ENCODE measurements around the gene TMEM60. TPM values are rescaled to one million over a fixed set of nuclear protein-coding genes. Genes with fewer than 3 reads are reported as not detected.

The TMEM60 gene
- total and polyA plus RNA-seq, 4 donors, result 4.9 to 16.7 (median 9.8) TPM

- Histone ChIP-seq H3K9me3 (ENCODE audit: control insufficient read depth in 4 of 4, low read length in 3 of 4) (no peaks in the 10 kb centered on the region), H3K27ac (ENCODE audit: low read depth in 1 of 2, low read length in 2 of 2) (no peak overlapping the region), H3K4me3 (ENCODE audit: low read depth in 1 of 3, low read length in 3 of 3) (no peak overlapping the region), H3K36me3 (ENCODE audit: control insufficient read depth in 4 of 4, insufficient read depth in 3 of 4, low read depth in 1 of 4, low read length in 3 of 4) (peaks cover 0 to 18% (median 13%) of the 10 kb centered on the region in 4 donors), H3K9ac (ENCODE audit: low read depth in 1 of 2, low read length in 2 of 2) (no peak overlapping the region), H3K27me3 (ENCODE audit: control insufficient read depth in 4 of 4, insufficient read depth in 4 of 4, low read length in 3 of 4) (no peaks in the 10 kb centered on the region), H3K4me1 (ENCODE audit: control insufficient read depth in 4 of 4, insufficient read depth in 4 of 4, low read length in 3 of 4) (peaks cover 5 to 21% (median 19%) of the 10 kb centered on the region in 4 donors)
- 97% methylated on average over 8 of the region's 8 CpGs for WGBS
- DNase-seq (ENCODE audit: low spot score), result no peak
- no peak for TF ChIP-seq SP1 (IDR thresholded peaks at IDR 0.05)
These were observed 27.9 kb downstream of the TMEM60 start for GRCh38 chr7:77770316-77770715.

GRCh38 chr7:77766801-77767605 is 31.2 kb downstream of the TMEM60 start:
- no peak for TF ChIP-seq ZBTB33 (IDR thresholded peaks at IDR 0.05)
- TF ChIP-seq GABPA (IDR thresholded peaks at IDR 0.05 in 1 of 2, conservative IDR thresholded peaks at IDR 0.05 in 1 of 2), result no peak
- no peak for TF ChIP-seq CTCF (IDR thresholded peaks at IDR 0.05; ENCODE audit: low read depth, low read length, missing input control)
- no peak for TF ChIP-seq REST (IDR thresholded peaks at IDR 0.05)
- peak in 1 of 2 donors; percentile 29 for TF ChIP-seq HNF4A (conservative IDR thresholded peaks at IDR 0.05)
- Histone ChIP-seq H3K27me3 (ENCODE audit: control insufficient read depth in 4 of 4, insufficient read depth in 4 of 4, low read length in 3 of 4) (no peaks in the 10 kb centered on the region), H3K27ac (ENCODE audit: low read depth in 1 of 2, low read length in 2 of 2) (peak overlapping the region; percentile 50 to 75), H3K36me3 (ENCODE audit: control insufficient read depth in 4 of 4, insufficient read depth in 3 of 4, low read depth in 1 of 4, low read length in 3 of 4) (peaks cover 0 to 2% (median 0%) of the 10 kb centered on the region in 4 donors), H3K4me3 (ENCODE audit: low read depth in 1 of 3, low read length in 3 of 3) (no peak overlapping the region), H3K4me1 (ENCODE audit: control insufficient read depth in 4 of 4, insufficient read depth in 4 of 4, low read length in 3 of 4) (peaks cover 5 to 33% (median 24%) of the 10 kb centered on the region in 4 donors), H3K9ac (ENCODE audit: low read depth in 1 of 2, low read length in 2 of 2) (peak overlapping the region in 1 of 2 donors; percentile 27), H3K9me3 (ENCODE audit: control insufficient read depth in 4 of 4, low read length in 3 of 4) (no peaks in the 10 kb centered on the region)
- DNase-seq (ENCODE audit: low spot score), result no peak
- 59% methylated on average over 6 of the region's 6 CpGs for WGBS
